HepG2 (cell line): ENCODE results near the gene CST8.

Experiments
- ATF3 ChIP-seq: sonication (generic); formaldehyde crosslinking; IDR thresholded peaks from 2 replicates; pipeline ENCODE4 v1.4.0; 2020; ENCODE audit warnings: missing genetic modification reagents
- MAFK ChIP-seq, 2 experiments: IDR thresholded peaks in 1 of 2; conservative IDR thresholded peaks in 1 of 2; 2 replicates each; pipeline ENCODE4 v1.6.1; 2011; ENCODE audit warnings: improper control_type of control experiment in 2 of 2, low read length in 2 of 2
- MEF2D ChIP-seq: sonication (generic); formaldehyde crosslinking; IDR thresholded peaks from 2 replicates; pipeline ENCODE4 v1.5.1; 2020; ENCODE audit warnings: mild to moderate bottlenecking, missing genetic modification reagents
- TCF7L2 ChIP-seq: IDR thresholded peaks from 2 replicates; pipeline ENCODE4 v1.6.1; 2011; ENCODE audit warnings: mild to moderate bottlenecking, low read depth, low read length, moderate library complexity
- ZFP37 ChIP-seq: sonication (generic); formaldehyde crosslinking; IDR thresholded peaks from 2 replicates; pipeline ENCODE4 v1.4.0; 2020; ENCODE audit warnings: missing genetic modification reagents, borderline replicate concordance
- ZNF382 ChIP-seq: sonication (generic); formaldehyde crosslinking; IDR thresholded peaks from 2 replicates; pipeline ENCODE4 v1.5.0; 2020; ENCODE audit warnings: missing genetic modification reagents, mild to moderate bottlenecking, borderline replicate concordance
- ZSCAN29 ChIP-seq: sonication (generic); formaldehyde crosslinking; conservative IDR thresholded peaks from 2 replicates; pipeline ENCODE4 v1.4.0; 2020; ENCODE audit warnings: mild to moderate bottlenecking, missing genetic modification reagents
- TF ChIP-seq, protein P1 (sequence below): sonication (generic); formaldehyde crosslinking; IDR thresholded peaks from 2 replicates; pipeline ENCODE4 v1.5.0; 2020; ENCODE audit warnings: mild to moderate bottlenecking, missing genetic modification reagents, moderate library complexity

- TF ChIP-seq MEF2D = no peak
- TF ChIP-seq, protein P1, sequence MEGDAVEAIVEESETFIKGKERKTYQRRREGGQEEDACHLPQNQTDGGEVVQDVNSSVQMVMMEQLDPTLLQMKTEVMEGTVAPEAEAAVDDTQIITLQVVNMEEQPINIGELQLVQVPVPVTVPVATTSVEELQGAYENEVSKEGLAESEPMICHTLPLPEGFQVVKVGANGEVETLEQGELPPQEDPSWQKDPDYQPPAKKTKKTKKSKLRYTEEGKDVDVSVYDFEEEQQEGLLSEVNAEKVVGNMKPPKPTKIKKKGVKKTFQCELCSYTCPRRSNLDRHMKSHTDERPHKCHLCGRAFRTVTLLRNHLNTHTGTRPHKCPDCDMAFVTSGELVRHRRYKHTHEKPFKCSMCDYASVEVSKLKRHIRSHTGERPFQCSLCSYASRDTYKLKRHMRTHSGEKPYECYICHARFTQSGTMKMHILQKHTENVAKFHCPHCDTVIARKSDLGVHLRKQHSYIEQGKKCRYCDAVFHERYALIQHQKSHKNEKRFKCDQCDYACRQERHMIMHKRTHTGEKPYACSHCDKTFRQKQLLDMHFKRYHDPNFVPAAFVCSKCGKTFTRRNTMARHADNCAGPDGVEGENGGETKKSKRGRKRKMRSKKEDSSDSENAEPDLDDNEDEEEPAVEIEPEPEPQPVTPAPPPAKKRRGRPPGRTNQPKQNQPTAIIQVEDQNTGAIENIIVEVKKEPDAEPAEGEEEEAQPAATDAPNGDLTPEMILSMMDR (CRISPR knock-in tag) = no peak
- no peak for TF ChIP-seq MAFK (conservative IDR thresholded peaks at IDR 0.05 in 1 of 2, IDR thresholded peaks at IDR 0.05 in 1 of 2; ENCODE audit: low read length in 2 of 2)
- no peak for TF ChIP-seq ZSCAN29 (CRISPR knock-in tag)
- no peak for TF ChIP-seq TCF7L2
- no peak for TF ChIP-seq ZFP37 (CRISPR knock-in tag)
- TF ChIP-seq ZNF382 (CRISPR knock-in tag) = no peak
- no peak for TF ChIP-seq ATF3 (CRISPR knock-in tag)
Observed at GRCh38 chr20:23482138-23482537, 8.8 kb upstream of the CST8 start.
